Hair follicle dermal papilla cell (primary cell): ENCODE data around the gene EMILIN2. TPM values are rescaled to one million over a fixed set of nuclear protein-coding genes. Genes with fewer than 3 reads are reported as not detected.

Source experiments
- total RNA-seq: library from RNA; depleted of rRNA; stranded (reverse); fragments of >200 nt; gene quantifications from 2 replicates; pipeline ENCODE4 v1.2.3, GENCODE V29; 2012

Gene EMILIN2
- total RNA-seq: 30.0 and 33.4 TPM in 2 replicates

GRCh38 chr18:2846636-2847316 is at the start of gene EMILIN2:
TSS of gene EMILIN2 (plus strand) at chr18:2847006. CDS start at chr18:2847189, 183 bp downstream.

Other genes starting within 250 kb of the EMILIN2 start
- gene SMCHD1, start 191.3 kb upstream of the EMILIN2 start, total RNA-seq: 34.9 and 61.2 TPM in 2 replicates
- 63.8 and 64.2 TPM in 2 replicates for gene LPIN2, start 166.1 kb downstream of the EMILIN2 start, total RNA-seq